Measurements from ENCODE around the gene CDKN3.

DNA sequence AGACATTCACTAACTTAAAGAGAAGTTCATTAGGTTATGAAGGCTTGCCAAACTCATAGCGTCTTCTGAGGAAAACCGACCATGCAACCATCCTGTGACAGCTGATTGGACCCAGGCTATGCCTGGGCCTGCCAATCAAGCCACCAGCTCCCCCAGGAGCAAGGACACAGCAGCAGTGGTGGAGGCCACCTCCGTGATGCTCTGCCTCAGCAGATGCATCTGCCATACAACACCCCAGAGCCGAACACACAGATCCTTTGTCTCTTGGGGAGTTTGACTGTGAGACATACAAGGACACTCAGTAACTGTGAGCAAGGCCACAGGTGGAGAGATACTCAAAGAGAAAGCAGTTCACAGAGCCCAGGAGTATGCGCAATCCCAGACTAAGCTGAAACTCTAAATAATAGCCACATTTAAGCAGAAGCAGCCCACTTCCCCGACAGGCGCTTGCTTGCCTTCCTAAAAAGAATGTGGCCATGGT lies 54.4 kb downstream of the CDKN3 start:
- TF ChIP-seq, protein P1, sequence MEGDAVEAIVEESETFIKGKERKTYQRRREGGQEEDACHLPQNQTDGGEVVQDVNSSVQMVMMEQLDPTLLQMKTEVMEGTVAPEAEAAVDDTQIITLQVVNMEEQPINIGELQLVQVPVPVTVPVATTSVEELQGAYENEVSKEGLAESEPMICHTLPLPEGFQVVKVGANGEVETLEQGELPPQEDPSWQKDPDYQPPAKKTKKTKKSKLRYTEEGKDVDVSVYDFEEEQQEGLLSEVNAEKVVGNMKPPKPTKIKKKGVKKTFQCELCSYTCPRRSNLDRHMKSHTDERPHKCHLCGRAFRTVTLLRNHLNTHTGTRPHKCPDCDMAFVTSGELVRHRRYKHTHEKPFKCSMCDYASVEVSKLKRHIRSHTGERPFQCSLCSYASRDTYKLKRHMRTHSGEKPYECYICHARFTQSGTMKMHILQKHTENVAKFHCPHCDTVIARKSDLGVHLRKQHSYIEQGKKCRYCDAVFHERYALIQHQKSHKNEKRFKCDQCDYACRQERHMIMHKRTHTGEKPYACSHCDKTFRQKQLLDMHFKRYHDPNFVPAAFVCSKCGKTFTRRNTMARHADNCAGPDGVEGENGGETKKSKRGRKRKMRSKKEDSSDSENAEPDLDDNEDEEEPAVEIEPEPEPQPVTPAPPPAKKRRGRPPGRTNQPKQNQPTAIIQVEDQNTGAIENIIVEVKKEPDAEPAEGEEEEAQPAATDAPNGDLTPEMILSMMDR (IDR thresholded peaks at IDR 0.05): no peak
- TF ChIP-seq EZH2phosphoT487 (IDR thresholded peaks at IDR 0.05): no peak
